Activated CD8-positive, alpha-beta memory T cell treated with anti-CD3 and anti-CD28 coated beads, Interleukin-2, amount 10 ng/mL, durations not matched to agents 7 days and 5 days (primary cell): ENCODE data around the gene CFHR5. TPM values are rescaled to one million over a fixed set of nuclear protein-coding genes. Genes with fewer than 3 reads are reported as not detected.

Experiments
- ATAC-seq: fragments of 150-1000 bp; cut with Tn5 transposase; one replicate; pipeline ENCODE4 v1.10.0; 2021; ENCODE audit warnings: moderate library complexity
- CTCF ChIA-PET: fragments of 350-600 bp; sonication (Branson Sonifier 250); formaldehyde crosslinking; loops from one replicate; lab custom pipeline; 2021; ENCODE audit warnings: antibody characterized with exemption; lab: Charles Lee
- DNase-seq: peaks from one replicate; pipeline ENCODE4 v3.0.0-alpha.2; 2020
- H3K27ac Mint-ChIP-seq: one replicate; pipeline ENCODE4 v1.8.0; 2021; ENCODE audit warnings: mild to moderate bottlenecking, mixed read lengths
- H3K27me3 Mint-ChIP-seq: one replicate; pipeline ENCODE4 v1.8.0; 2021; ENCODE audit warnings: mixed read lengths
- H3K36me3 Mint-ChIP-seq: one replicate; pipeline ENCODE4 v1.8.0; 2021; ENCODE audit warnings: mild to moderate bottlenecking, mixed read lengths
- H3K4me1 Mint-ChIP-seq: one replicate; pipeline ENCODE4 v1.8.0; 2021; ENCODE audit warnings: mixed read lengths
- H3K4me3 Mint-ChIP-seq: one replicate; pipeline ENCODE4 v1.8.0; 2021; ENCODE audit warnings: mild to moderate bottlenecking, moderate library complexity, mixed read lengths
- H3K9me3 Mint-ChIP-seq: one replicate; pipeline ENCODE4 v1.8.0; 2022; ENCODE audit warnings: low read depth, mixed read lengths
- total RNA-seq, 2 experiments: library from RNA; stranded (reverse); gene quantifications; one replicate each; pipeline ENCODE4 v1.2.3, GENCODE V29; 2021

The CFHR5 gene
- total RNA-seq, 2 experiments from 2014 or later = not detected

DNA sequence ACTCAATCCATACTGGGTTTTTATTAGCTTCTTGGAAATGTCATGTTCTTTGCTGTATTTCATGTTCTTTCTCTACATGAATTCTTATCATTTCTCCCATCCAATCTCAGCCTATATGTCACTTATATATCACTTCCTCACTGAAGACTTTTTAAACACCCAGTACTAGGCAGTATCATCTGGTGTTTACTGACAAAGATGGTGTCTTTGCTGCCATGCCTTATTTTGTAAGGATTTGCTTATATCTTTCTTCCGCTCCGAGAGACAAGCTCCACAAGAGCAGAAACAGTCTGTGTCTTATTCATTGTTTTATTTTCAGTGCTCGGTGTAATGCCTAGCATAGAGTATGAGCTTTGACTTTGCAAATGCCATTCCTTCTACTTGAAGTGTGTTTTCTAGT lies 59.5 kb downstream of the CFHR5 start:
- no peak for ATAC-seq
- CTCF ChIA-PET = no interaction called here
- Mint-ChIP-seq H3K36me3 (no peaks in the 10 kb centered on the region), H3K4me3 (no peak overlapping the region), H3K9me3 (no peaks in the 10 kb centered on the region), H3K4me1 (peaks cover 3% of the 10 kb centered on the region), H3K27ac (no peak overlapping the region), H3K27me3 (peaks cover 3% of the 10 kb centered on the region)
- DNase-seq = no peak

- ATAC-seq (no peak), DNase-seq (no peak)
- Mint-ChIP-seq H3K36me3 (no peaks in the 10 kb centered on the region), H3K4me1 (peaks cover 3% of the 10 kb centered on the region), H3K27ac (no peak overlapping the region), H3K4me3 (no peak overlapping the region), H3K27me3 (peaks cover 5% of the 10 kb centered on the region), H3K9me3 (no peaks in the 10 kb centered on the region)
- CTCF ChIA-PET = no interaction called here
These were observed 64.4 kb downstream of the CFHR5 start for GRCh38 chr1:197041486-197042353.

- CTCF ChIA-PET = no interaction called here
- Mint-ChIP-seq H3K9me3 (no peaks in the 10 kb centered on the region), H3K36me3 (no peaks in the 10 kb centered on the region), H3K4me1 (peaks cover 3% of the 10 kb centered on the region), H3K27me3 (peaks cover 5% of the 10 kb centered on the region), H3K27ac (no peak overlapping the region), H3K4me3 (no peak overlapping the region)
- ATAC-seq (no peak), DNase-seq (no peak)
These were observed 65.5 kb downstream of the CFHR5 start for GRCh38 chr1:197042676-197043341.

DNA sequence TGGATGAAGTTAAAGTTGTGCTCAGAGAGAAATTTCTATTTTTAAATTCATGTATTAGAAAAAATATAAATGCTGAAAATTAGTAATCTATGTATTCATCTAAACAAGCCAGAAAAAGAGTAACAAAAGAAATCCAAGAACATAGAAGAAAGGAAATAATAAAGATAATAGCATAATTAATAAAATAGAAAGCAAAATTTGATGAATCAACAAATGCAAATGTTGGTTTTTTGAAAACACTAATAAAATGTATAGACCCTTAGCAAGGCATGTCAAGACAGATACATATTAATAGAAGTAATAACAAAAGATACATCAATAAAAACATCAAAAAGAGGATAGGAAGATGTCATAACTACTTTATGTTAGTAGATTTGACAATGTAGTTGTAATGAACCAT lies 71.7 kb downstream of the CFHR5 start:
- CTCF ChIA-PET = no interaction called here
- Mint-ChIP-seq H3K27me3 (peaks cover 2% of the 10 kb centered on the region), H3K9me3 (no peaks in the 10 kb centered on the region), H3K4me3 (no peak overlapping the region), H3K4me1 (no peaks in the 10 kb centered on the region), H3K27ac (no peak overlapping the region), H3K36me3 (no peaks in the 10 kb centered on the region)
- DNase-seq (no peak), ATAC-seq (no peak)

Other genes starting within 250 kb of the CFHR5 start
- gene CFHR3, start 202.7 kb upstream of the CFHR5 start, total RNA-seq = not detected
- gene CFHR1, start 157.8 kb upstream of the CFHR5 start, total RNA-seq = not detected
- gene CFHR4, start 89.5 kb upstream of the CFHR5 start, total RNA-seq = not detected
- gene CFHR2, start 33.8 kb upstream of the CFHR5 start, total RNA-seq = not detected
- not detected for gene F13B, start 89.7 kb downstream of the CFHR5 start, total RNA-seq
- 10 to 100 TPM; 73.8 to 91.3 TPM for gene ASPM, start 169.1 kb downstream of the CFHR5 start, total RNA-seq
- 1 to 10 TPM; 5.6 to 6.8 TPM for gene ZBTB41, start 223.7 kb downstream of the CFHR5 start, total RNA-seq